WERI-Rb-1 (cell line): ENCODE measurements around the gene PTPRN2.

Source experiments
- DNase-seq: peaks from one replicate; pipeline ENCODE4 v3.0.0-alpha.2; 2020
- H3K27ac ChIP-seq: fragments of 250-450 bp; sonication (Bioruptor Pico); 2 replicates; pipeline ENCODE4 v1.5.1; 2020; ENCODE audit warnings: mild to moderate bottlenecking, moderate library complexity
- H3K27me3 ChIP-seq: fragments of 250-450 bp; sonication (Bioruptor Pico); 2 replicates; pipeline ENCODE4 v1.5.1; 2021; ENCODE audit warnings: mild to moderate bottlenecking, low read depth, moderate library complexity; ENCODE audit not compliant: insufficient read depth, severe bottlenecking
- H3K36me3 ChIP-seq: fragments of 250-450 bp; sonication (Bioruptor Pico); 2 replicates; pipeline ENCODE4 v1.5.1; 2020; ENCODE audit warnings: mild to moderate bottlenecking, moderate library complexity
- H3K4me3 ChIP-seq: 2 replicates; pipeline ENCODE4 v1.5.1; 2011; ENCODE audit warnings: low read depth, mild to moderate bottlenecking, control low read depth, low read length
- H3K9me3 ChIP-seq: fragments of 250-450 bp; sonication (Bioruptor Pico); 2 replicates; pipeline ENCODE4 v1.5.1; 2021; ENCODE audit warnings: mild to moderate bottlenecking, moderate library complexity; ENCODE audit not compliant: severe bottlenecking
- TF ChIP-seq, protein P1 (sequence below): IDR thresholded peaks from 2 replicates; pipeline ENCODE4 v1.5.1; 2011; ENCODE audit warnings: low read depth, mild to moderate bottlenecking, control low read depth, inconsistent platforms, low read length

Gene PTPRN2

DNA sequence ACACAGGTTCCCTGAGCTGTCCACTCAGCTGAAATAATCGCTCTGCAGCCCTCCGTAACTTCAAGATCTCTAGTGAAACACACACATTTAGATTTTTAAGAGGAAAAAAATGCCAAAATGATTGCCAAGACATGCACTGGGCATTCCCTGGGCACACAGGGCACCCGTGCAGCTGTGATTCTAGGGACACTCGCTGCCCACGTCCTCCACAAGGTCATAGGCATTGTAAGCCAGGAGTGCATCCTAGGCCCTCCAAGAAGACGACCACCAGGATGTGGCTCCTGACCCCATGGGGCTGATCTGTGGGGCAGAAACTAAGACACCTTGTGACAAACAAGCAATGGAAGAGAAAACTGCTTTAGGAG, 563.3 kb downstream of the PTPRN2 start:
- no peak overlapping the region for H3K4me3 ChIP-seq
- no peaks in the 10 kb centered on the region for H3K27me3 ChIP-seq

DNA sequence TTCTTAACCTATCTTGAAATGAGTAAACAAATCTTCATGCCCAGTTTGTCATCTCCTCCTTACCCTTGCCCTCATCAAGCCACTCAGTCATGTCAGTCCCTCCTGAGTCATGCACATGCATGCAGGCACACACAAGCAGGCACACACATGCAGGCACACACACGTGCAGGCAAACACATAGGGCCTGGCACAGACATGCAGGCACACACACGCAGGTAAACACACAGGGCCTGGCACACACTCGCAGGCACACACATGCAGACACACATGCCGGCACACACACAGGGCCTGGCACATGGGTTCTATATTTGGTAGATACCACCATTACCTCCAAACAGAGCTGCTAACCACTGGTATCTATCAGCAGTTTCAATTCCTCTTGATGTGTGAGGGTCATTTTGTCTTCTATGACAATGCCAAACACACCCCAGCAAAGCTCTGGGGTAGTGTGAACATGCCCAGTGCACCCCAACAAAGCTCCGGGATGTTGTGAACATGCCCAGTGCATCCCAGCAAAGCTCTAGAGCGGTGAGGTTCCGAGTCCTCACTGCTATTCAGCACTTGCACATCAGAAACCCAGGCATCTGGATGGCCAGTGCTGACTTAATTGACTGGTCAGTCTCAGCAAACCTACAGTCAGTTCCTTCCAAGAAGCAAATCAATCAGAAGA, 563.8 kb downstream of the PTPRN2 start:
- TF ChIP-seq, protein P1, sequence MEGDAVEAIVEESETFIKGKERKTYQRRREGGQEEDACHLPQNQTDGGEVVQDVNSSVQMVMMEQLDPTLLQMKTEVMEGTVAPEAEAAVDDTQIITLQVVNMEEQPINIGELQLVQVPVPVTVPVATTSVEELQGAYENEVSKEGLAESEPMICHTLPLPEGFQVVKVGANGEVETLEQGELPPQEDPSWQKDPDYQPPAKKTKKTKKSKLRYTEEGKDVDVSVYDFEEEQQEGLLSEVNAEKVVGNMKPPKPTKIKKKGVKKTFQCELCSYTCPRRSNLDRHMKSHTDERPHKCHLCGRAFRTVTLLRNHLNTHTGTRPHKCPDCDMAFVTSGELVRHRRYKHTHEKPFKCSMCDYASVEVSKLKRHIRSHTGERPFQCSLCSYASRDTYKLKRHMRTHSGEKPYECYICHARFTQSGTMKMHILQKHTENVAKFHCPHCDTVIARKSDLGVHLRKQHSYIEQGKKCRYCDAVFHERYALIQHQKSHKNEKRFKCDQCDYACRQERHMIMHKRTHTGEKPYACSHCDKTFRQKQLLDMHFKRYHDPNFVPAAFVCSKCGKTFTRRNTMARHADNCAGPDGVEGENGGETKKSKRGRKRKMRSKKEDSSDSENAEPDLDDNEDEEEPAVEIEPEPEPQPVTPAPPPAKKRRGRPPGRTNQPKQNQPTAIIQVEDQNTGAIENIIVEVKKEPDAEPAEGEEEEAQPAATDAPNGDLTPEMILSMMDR: no peak
- H3K27ac ChIP-seq: no peak overlapping the region
- no peak overlapping the region for H3K4me3 ChIP-seq
- H3K9me3 ChIP-seq: no peaks in the 10 kb centered on the region
- DNase-seq: no peak
- no peaks in the 10 kb centered on the region for H3K27me3 ChIP-seq
- no peaks in the 10 kb centered on the region for H3K36me3 ChIP-seq

More for the DNA sequence above, 563.3 kb downstream of the PTPRN2 start:
- no peaks in the 10 kb centered on the region for H3K9me3 ChIP-seq
- DNase-seq: no peak
- H3K27ac ChIP-seq: no peak overlapping the region
- TF ChIP-seq, protein P1: no peak
- H3K36me3 ChIP-seq: no peaks in the 10 kb centered on the region

DNA sequence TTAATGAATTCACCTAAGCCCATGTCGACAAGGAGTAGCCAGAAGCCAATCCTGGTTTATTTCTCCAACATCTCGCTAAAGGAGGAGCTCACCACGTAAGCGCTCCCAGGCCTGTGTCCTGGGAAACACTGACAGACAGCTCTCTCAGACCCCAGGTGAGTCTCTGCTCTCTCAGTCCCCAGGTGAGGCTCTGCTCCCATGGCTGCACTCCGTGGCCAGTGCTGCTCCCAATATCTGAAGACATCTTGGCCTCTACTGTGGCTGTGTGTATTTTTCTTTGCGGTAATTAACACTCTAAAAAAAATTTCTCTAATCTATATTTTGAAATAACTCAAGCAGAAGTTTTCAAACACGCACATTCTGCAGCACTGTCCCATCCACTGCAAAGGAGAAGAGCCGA, 564.5 kb downstream of the PTPRN2 start:
- H3K27me3 ChIP-seq: no peaks in the 10 kb centered on the region
- no peak overlapping the region for H3K4me3 ChIP-seq
- TF ChIP-seq, protein P1: no peak
- no peak overlapping the region for H3K27ac ChIP-seq
- H3K9me3 ChIP-seq: no peaks in the 10 kb centered on the region
- H3K36me3 ChIP-seq: no peaks in the 10 kb centered on the region
- DNase-seq: no peak

GRCh38 chr7:158022601-158023000, 565.0 kb downstream of the PTPRN2 start:
- Histone ChIP-seq H3K9me3 (no peaks in the 10 kb centered on the region), H3K36me3 (no peaks in the 10 kb centered on the region), H3K27ac (no peak overlapping the region), H3K27me3 (no peaks in the 10 kb centered on the region), H3K4me3 (no peak overlapping the region)
- TF ChIP-seq, protein P1: no peak
- no peak for DNase-seq

DNA sequence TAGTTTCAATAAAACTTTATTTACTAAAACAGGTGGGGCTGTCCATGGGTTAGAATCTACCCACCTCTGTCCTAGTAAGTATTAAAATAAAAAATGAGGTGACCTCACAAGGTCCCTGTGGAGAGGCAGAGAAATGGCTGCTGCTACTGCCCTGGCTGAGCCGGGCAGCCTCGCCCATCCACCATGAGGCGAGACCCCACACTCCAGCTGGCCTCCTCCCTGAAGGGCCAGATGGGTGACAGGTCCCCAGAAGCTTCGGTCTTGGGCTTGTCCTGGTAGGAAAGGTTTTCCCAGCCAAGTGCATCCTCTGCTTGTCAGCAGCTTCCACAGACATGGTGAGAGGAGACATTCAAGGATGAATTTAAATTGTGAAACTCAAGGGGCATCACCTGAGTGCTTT, 565.8 kb downstream of the PTPRN2 start:
- no peaks in the 10 kb centered on the region for H3K36me3 ChIP-seq
- H3K9me3 ChIP-seq: no peaks in the 10 kb centered on the region
- H3K27me3 ChIP-seq: no peaks in the 10 kb centered on the region
- no peak overlapping the region for H3K4me3 ChIP-seq
- no peak for DNase-seq
- TF ChIP-seq, protein P1: no peak
- no peak overlapping the region for H3K27ac ChIP-seq

DNA sequence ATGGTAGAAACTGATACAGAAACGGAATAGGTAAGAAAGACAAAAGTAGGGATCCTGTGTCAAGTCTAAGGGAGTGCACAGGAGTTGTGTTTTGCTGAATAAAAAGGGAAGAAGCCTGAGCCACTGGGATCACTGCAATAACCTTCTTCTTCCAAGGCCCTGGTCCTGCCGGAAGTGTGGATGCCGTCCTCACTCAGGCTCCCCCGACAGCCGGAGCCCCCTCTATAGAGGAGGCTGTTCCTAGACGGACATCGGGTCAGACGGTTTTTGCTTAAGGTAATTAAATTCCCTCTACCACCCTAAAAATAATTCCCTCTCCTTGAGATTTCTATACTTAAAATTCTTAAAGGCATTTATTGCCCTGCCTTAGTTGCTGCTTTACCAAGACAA, 566.9 kb downstream of the PTPRN2 start:
- Histone ChIP-seq H3K27ac (no peak overlapping the region), H3K4me3 (no peak overlapping the region), H3K27me3 (no peaks in the 10 kb centered on the region), H3K36me3 (no peaks in the 10 kb centered on the region), H3K9me3 (no peaks in the 10 kb centered on the region)
- DNase-seq: no peak
- TF ChIP-seq, protein P1: no peak
